Activated T-cell treated with anti-CD3 and anti-CD28 coated beads, Interleukin-2, amount 50 U/mL, for 24 hours (primary cell): ENCODE results near the gene PPP1R14D.

Experiments used
- DNase-seq: peaks from one replicate; pipeline ENCODE4 v3.0.0-alpha.2; 2020
- H3K27ac Mint-ChIP-seq: 2 replicates; pipeline ENCODE4 v1.8.0; 2020; ENCODE audit warnings: mild to moderate bottlenecking, mixed read lengths
- H3K27me3 Mint-ChIP-seq: 2 replicates; pipeline ENCODE4 v1.8.0; 2020; ENCODE audit warnings: mixed read lengths
- H3K36me3 Mint-ChIP-seq: 2 replicates; pipeline ENCODE4 v1.8.0; 2020; ENCODE audit warnings: low read depth, mixed read lengths
- H3K4me1 Mint-ChIP-seq: 2 replicates; pipeline ENCODE4 v1.8.0; 2020; ENCODE audit warnings: low read depth, mixed read lengths
- H3K4me3 Mint-ChIP-seq: 2 replicates; pipeline ENCODE4 v1.8.0; 2020; ENCODE audit warnings: mild to moderate bottlenecking, moderate library complexity, mixed read lengths
- H3K9me3 Mint-ChIP-seq: 2 replicates; pipeline ENCODE4 v1.8.0; 2020; ENCODE audit warnings: mixed read lengths

PPP1R14D gene

GRCh38 chr15:40843885-40844695, 15.6 kb upstream of the PPP1R14D start, which contains the start of gene SPINT1:
TSS of gene SPINT1 (plus strand) at chr15:40844048. CDS start at chr15:40844555, 507 bp downstream.
- DNase-seq: peak; percentile 84
- no peaks in the 10 kb centered on the region for H3K36me3 Mint-ChIP-seq
- peak within 1 kb of the TSS; percentile 80 for H3K4me3 Mint-ChIP-seq

DNA sequence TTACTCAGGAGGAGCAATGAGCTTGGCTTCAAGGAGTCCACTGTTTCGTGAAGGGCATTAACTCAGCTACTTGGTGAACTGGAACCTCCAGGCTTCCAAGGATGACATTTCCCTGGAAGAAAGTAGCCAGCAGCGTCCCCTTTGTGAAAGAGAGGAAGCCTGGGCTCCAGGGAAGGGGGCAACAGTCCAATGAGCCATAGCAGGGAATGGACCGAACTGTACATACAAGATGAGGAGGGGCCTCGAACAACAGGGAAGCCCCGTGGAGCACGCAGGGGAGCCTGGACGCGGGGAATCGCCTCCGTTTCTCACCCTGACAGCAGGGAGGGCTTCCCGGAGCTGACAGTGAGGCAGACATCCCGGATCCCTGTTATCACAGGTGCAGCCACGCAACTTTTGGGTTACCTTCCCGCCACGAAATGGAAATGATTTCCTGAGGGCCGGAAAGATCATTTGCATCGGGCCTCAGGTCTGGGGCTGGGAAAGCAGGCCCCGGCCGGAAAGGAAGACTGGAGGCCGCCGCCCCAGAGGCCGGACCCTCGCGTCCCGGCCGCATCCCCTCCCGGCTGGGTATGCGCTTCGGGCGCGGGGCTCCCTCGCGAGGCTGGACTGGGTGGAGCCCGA, 14.9 kb upstream of the PPP1R14D start:
- Mint-ChIP-seq H3K4me1 (peaks cover 29% of the 10 kb centered on the region), H3K27ac (no peak overlapping the region), H3K9me3 (no peaks in the 10 kb centered on the region), H3K27me3 (peaks cover 12% of the 10 kb centered on the region), H3K36me3 (no peaks in the 10 kb centered on the region), H3K4me3 (peak overlapping the region; percentile 68)
- no peak for DNase-seq

More at GRCh38 chr15:40843885-40844695, 15.6 kb upstream of the PPP1R14D start, which contains the start of gene SPINT1:
- Mint-ChIP-seq H3K9me3 (no peaks in the 10 kb centered on the region), H3K4me1 (peaks cover 29% of the 10 kb centered on the region), H3K27ac (peak within 1 kb of the TSS; percentile 8), H3K27me3 (peaks cover 12% of the 10 kb centered on the region)

- no peaks in the 10 kb centered on the region for H3K36me3 Mint-ChIP-seq
- H3K4me3 Mint-ChIP-seq: no peak overlapping the region
- no peak for DNase-seq
- peaks cover 19% of the 10 kb centered on the region for H3K4me1 Mint-ChIP-seq
- H3K27ac Mint-ChIP-seq: no peak overlapping the region
- peaks cover 12% of the 10 kb centered on the region for H3K27me3 Mint-ChIP-seq
- no peaks in the 10 kb centered on the region for H3K9me3 Mint-ChIP-seq
These were observed 13.2 kb upstream of the PPP1R14D start for GRCh38 chr15:40841741-40842140.

DNA sequence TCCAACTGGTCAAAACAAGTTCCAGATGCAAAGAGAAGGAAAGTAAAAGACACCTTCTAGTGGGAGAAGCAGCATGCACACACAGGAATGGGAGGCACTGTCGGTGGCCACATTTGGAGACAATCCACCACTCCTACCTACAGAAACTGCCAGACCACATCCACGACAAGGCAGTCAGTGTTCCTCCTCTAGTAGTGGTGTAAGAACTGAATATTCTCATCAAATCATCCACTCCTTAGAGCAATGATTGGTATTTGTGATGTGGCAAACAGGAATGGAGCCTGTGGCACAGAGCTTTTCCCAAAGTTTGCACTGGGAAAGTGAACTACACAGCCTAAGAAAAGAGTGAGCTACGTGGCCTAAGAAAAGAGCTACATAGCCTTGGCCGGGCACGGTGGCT, 10.2 kb upstream of the PPP1R14D start:
- no peak for DNase-seq
- H3K27me3 Mint-ChIP-seq: peaks cover 8% of the 10 kb centered on the region
- H3K36me3 Mint-ChIP-seq: no peaks in the 10 kb centered on the region
- H3K9me3 Mint-ChIP-seq: no peaks in the 10 kb centered on the region
- H3K4me3 Mint-ChIP-seq: no peak overlapping the region
- H3K27ac Mint-ChIP-seq: no peak overlapping the region
- peaks cover 5% of the 10 kb centered on the region for H3K4me1 Mint-ChIP-seq

DNA sequence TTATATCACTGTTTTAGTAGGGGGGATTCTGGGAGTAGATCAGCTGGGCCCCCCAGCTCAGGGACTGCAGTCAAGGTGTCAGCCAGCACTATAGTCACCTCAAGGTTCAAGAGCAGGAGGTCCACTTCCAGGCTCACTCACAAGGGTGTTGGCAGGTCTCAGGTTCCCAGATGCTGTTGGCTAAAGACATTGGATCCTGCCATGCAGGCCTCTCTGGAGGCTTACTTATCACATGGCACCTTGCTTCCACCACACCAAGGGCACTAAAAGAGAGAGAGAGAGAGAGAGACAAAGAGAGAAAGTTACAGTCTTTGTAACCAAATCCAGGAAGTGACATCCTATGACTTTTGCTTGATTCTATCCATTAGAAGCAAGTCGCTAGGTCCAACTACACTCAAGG, 7.5 kb upstream of the PPP1R14D start:
- H3K36me3 Mint-ChIP-seq: no peaks in the 10 kb centered on the region
- no peak for DNase-seq
- no peaks in the 10 kb centered on the region for H3K27me3 Mint-ChIP-seq
- no peaks in the 10 kb centered on the region for H3K4me1 Mint-ChIP-seq
- no peaks in the 10 kb centered on the region for H3K9me3 Mint-ChIP-seq
- no peak overlapping the region for H3K4me3 Mint-ChIP-seq
- H3K27ac Mint-ChIP-seq: no peak overlapping the region

GRCh38 chr15:40832903-40833302, 4.4 kb upstream of the PPP1R14D start:
- H3K27me3 Mint-ChIP-seq: no peaks in the 10 kb centered on the region
- H3K4me3 Mint-ChIP-seq: no peak overlapping the region
- no peaks in the 10 kb centered on the region for H3K4me1 Mint-ChIP-seq
- DNase-seq: no peak
- no peaks in the 10 kb centered on the region for H3K36me3 Mint-ChIP-seq
- H3K27ac Mint-ChIP-seq: no peak overlapping the region
- no peaks in the 10 kb centered on the region for H3K9me3 Mint-ChIP-seq

DNA sequence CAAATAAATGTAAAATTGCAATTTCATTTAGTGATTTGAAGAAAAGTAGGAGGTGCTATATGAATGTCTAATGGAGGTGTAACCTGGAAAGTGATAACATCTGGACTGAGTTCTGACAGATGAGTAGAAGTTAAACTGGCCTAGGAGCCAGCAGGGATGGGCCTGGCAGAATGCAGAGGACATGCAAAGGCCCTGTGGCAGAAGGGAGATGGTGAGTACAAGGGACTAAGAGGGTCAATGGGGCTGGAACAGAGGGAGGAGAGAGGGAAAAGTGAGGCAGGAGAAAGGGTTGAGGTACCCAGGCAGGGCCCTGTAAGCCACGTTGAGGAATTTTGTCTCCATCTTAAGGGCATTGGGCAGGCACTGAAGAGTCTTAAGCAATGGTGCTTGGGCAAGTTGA, 3.4 kb upstream of the PPP1R14D start:
- H3K27ac Mint-ChIP-seq: no peak overlapping the region

DNA sequence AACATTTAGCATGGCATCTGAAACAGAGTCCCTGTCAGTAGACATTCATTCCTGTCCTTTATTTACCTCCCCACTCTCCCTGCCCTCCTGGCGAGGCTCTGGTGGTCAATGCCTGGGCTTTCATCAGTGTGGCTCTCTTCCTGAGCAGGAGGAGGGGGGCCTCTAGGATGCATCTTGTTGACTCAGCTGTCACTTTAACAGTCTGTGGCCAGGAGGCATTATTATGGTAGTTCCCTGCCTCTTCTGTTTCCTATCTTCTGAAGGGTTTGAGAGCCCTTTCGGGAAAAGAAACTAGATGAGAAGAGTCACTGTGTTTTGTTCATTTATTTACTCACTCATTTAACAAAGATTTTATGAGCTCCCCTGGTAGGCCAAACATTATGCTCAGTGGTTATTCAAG, 2.4 kb upstream of the PPP1R14D start:
- no peak for DNase-seq
- H3K4me1 Mint-ChIP-seq: no peaks in the 10 kb centered on the region
- H3K27ac Mint-ChIP-seq: no peak overlapping the region
- no peak overlapping the region for H3K4me3 Mint-ChIP-seq
- no peaks in the 10 kb centered on the region for H3K36me3 Mint-ChIP-seq
- no peaks in the 10 kb centered on the region for H3K9me3 Mint-ChIP-seq
- no peaks in the 10 kb centered on the region for H3K27me3 Mint-ChIP-seq

More for the DNA sequence above, 3.4 kb upstream of the PPP1R14D start:
- Mint-ChIP-seq H3K4me1 (no peaks in the 10 kb centered on the region), H3K4me3 (no peak overlapping the region), H3K27me3 (no peaks in the 10 kb centered on the region), H3K9me3 (no peaks in the 10 kb centered on the region), H3K36me3 (no peaks in the 10 kb centered on the region)
- DNase-seq: no peak

GRCh38 chr15:40829115-40829514, 607 bp upstream of the PPP1R14D start:
- H3K9me3 Mint-ChIP-seq: no peaks in the 10 kb centered on the region
- no peak overlapping the region for H3K27ac Mint-ChIP-seq

DNA sequence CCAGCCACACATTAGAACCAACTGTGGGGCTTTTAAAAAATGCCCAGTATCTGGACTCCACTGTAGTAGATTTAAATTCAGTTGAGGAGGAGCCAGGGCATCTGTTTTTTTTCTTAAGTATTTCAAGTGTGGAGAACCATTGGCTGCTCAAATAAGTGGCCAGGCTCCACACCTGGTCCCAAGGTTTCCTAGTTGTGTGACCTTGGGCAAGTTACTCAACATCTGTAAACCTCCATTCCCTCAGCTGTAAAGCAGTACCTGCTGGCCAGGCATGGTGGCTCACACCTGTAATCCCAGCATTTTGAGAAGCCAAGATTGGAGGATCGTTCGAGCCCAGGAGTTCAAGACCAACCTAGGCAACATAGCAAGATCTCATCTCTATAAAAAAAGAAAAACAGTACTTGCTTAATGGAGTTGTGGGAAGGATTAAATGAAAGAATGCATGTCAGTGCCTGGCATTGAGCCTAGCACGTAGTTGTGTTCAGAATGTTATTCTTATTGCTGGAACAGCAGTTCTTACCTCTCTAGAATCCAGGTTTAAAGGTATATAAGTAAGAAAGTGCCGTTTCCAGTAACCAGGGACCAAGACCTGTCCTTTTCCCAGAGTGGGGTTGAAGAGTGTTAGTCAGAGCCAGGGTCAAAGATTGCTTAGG, 2.0 kb downstream of the PPP1R14D start:
- H3K27ac Mint-ChIP-seq: no peak overlapping the region
- no peaks in the 10 kb centered on the region for H3K9me3 Mint-ChIP-seq
- H3K4me3 Mint-ChIP-seq: no peak overlapping the region
- no peaks in the 10 kb centered on the region for H3K36me3 Mint-ChIP-seq
- no peaks in the 10 kb centered on the region for H3K4me1 Mint-ChIP-seq
- no peak for DNase-seq
- no peaks in the 10 kb centered on the region for H3K27me3 Mint-ChIP-seq

More at GRCh38 chr15:40829115-40829514, 607 bp upstream of the PPP1R14D start:
- H3K4me1 Mint-ChIP-seq: no peaks in the 10 kb centered on the region
- H3K27me3 Mint-ChIP-seq: no peaks in the 10 kb centered on the region
- no peaks in the 10 kb centered on the region for H3K36me3 Mint-ChIP-seq
- no peak for DNase-seq
- no peak overlapping the region for H3K4me3 Mint-ChIP-seq

GRCh38 chr15:40825661-40826422, 2.7 kb downstream of the PPP1R14D start:
- no peak for DNase-seq
- Mint-ChIP-seq H3K27ac (no peak overlapping the region), H3K4me1 (no peaks in the 10 kb centered on the region), H3K9me3 (no peaks in the 10 kb centered on the region), H3K36me3 (no peaks in the 10 kb centered on the region), H3K27me3 (no peaks in the 10 kb centered on the region), H3K4me3 (no peak overlapping the region)

GRCh38 chr15:40823572-40824343, 4.8 kb downstream of the PPP1R14D start:
- H3K4me3 Mint-ChIP-seq: no peak overlapping the region
- no peaks in the 10 kb centered on the region for H3K36me3 Mint-ChIP-seq
- H3K27ac Mint-ChIP-seq: no peak overlapping the region
- no peak for DNase-seq
- H3K4me1 Mint-ChIP-seq: no peaks in the 10 kb centered on the region
- no peaks in the 10 kb centered on the region for H3K27me3 Mint-ChIP-seq
- H3K9me3 Mint-ChIP-seq: no peaks in the 10 kb centered on the region

DNA sequence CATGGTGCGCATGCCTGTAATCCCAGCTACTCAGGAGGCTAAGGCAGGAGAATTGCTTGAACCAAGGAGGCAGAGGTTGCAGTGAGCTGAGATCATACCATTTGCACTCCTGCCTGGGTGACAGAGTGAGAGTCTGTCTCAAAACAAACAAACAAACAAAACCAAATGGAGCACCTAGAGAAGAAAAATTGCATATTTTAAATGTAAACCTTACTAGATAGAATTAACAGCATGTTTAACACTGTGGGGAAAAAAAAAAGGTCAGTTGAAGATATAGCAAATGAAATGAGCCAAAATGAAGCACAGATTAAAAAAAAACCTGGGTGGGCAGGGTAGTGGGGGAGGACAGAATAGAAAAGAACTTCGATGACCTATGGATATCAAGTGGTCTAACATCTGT, 7.3 kb downstream of the PPP1R14D start:
- Mint-ChIP-seq H3K36me3 (peaks cover under 1% of the 10 kb centered on the region), H3K27me3 (no peaks in the 10 kb centered on the region), H3K4me1 (no peaks in the 10 kb centered on the region), H3K4me3 (no peak overlapping the region), H3K27ac (no peak overlapping the region), H3K9me3 (no peaks in the 10 kb centered on the region)
- no peak for DNase-seq

DNA sequence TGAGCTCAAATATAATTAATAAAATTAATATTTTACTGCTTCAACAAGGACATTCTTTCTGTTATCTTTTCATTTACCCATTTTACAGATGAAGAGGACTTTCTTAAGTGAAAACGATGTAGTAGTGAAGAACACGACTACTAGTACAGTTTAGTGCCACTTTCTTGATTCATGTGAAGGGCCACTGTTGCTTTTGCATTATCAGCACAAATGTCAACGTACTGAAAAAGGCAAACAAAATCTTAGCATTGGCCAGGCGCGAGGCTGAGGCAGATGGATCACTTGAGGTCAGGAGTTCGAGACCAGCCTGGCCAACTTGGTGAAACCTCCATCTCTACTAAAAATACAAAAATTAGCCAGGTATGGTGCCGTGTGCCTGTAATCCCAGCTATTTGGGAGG, 9.5 kb downstream of the PPP1R14D start:
- Mint-ChIP-seq H3K9me3 (no peaks in the 10 kb centered on the region), H3K4me1 (no peaks in the 10 kb centered on the region), H3K27me3 (no peaks in the 10 kb centered on the region), H3K4me3 (no peak overlapping the region), H3K27ac (no peak overlapping the region), H3K36me3 (peaks cover 17% of the 10 kb centered on the region)
- DNase-seq: no peak
